Measurements from ENCODE around the gene EFNA3. TPM values are rescaled to one million over a fixed set of nuclear protein-coding genes. Genes with fewer than 3 reads are reported as not detected.

The EFNA3 gene
- total and polyA plus RNA-seq, 9 of the 15 experiments (the other 6 are each of a cell fraction or from before 2014, with no cell fraction given): 0.59 to 7.9 (median 4.7) TPM

- no peak for TF ChIP-seq TAF1 (IDR thresholded peaks at IDR 0.05; ENCODE audit: control insufficient read depth, extremely low read depth, insufficient read depth, low read length, severe bottlenecking)
These were observed 56.3 kb downstream of the EFNA3 start (continued) for GRCh38 chr1:155134880-155135414.

DNA sequence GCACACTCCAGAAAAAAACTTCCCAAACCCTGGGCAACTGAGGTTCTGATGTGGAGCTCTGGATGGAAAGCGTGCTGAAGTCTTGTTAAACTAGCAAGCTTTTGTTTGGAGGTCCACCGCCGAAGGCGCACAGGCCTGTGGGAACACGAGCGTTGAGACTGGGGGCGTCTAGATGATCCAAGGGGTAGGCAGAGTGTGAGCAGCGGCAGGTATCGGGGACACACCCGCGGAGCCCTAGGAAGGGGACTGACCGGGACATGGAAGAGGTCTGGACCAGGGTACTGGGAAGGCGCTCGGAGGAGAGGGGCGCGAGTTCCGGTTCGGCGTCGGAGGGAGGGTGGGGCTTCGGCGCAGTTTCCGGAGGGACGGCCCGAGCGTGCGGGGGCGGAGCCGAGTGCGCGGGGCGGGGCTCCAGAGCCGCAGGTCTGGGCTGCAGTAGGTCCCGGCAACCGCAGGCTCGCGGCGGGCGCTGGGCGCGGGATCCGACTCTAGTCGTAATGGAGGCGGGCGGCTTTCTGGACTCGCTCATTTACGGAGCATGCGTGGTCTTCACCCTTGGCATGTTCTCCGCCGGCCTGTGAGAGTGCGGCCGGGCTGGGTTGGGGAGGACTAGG lies 56.9 kb downstream of the EFNA3 start, which contains the start of gene SLC50A1:
TSS of gene SLC50A1 (plus strand) at position 438 of the 614 bp plus-strand sequence. CDS start at position 498, 60 bp downstream.
- 1% methylated on average over 31 of the region's 52 CpGs for WGBS (ENCODE audit: insufficient coverage, low coverage, missing lambda C conversion rate)
- in situ Hi-C loops (cut with MboI) (no loop called here), intact Hi-C loops (cut with micrococcal nuclease) (no loop called here)
- ChIA-PET CTCF (ENCODE audit: low intra/inter-chr PET ratio) (no interaction called here), POLR2A (interaction anchor here (0.5 to 2.2 kb wide), 4 partner anchors 10 to 1570 kb away, joined by 3 to 7 read pairs (median 4); partner anchors contain the start of gene CRABP2)
- Histone ChIP-seq H2AFZ (ENCODE audit: low read depth, low read length) (peak within 1 kb of the TSS; percentile 91), H3K27ac (ENCODE audit: extremely low read depth, low read depth, low read length) (peak within 1 kb of the TSS; percentile 92), H3K9ac (ENCODE audit: insufficient read depth in 1 of 2, low read depth in 2 of 2, low read length in 2 of 2) (peak within 1 kb of the TSS; percentile 91 to 96), H3K79me2 (ENCODE audit: control insufficient read depth, insufficient read depth, low read length) (peaks cover 51% of the 10 kb centered on the region), H3K9me3 (replicated peaks; ENCODE audit: control insufficient read depth, insufficient read depth, low read depth, low read length) (no peaks in the 10 kb centered on the region), H3K4me2 (ENCODE audit: insufficient read depth, low read length) (peak within 1 kb of the TSS; percentile 84), H3K4me3 (peak within 1 kb of the TSS; percentile 82), H3K36me3 (ENCODE audit: control insufficient read depth, insufficient read depth, low read length) (peaks cover 44% of the 10 kb centered on the region), H3K4me1 (replicated peaks in 1 of 2; ENCODE audit: control insufficient read depth in 2 of 2, insufficient read depth in 2 of 2, low read length in 2 of 2) (peaks cover 45 to 65% of the 10 kb centered on the region in 2 experiments), H3K9me1 (ENCODE audit: control insufficient read depth, insufficient read depth, low read length) (no peaks in the 10 kb centered on the region), H3K27me3 (ENCODE audit: control insufficient read depth in 2 of 2, insufficient read depth in 2 of 2, low read length in 2 of 2) (no peaks in the 10 kb centered on the region), H4K20me1 (replicated peaks; ENCODE audit: control insufficient read depth, insufficient read depth, low read length) (no peaks in the 10 kb centered on the region)
- FAIRE-seq: no peak
- BruUV-seq (replicated peaks): no TSS peak
- peak; percentile 86 for ATAC-seq
- peak; percentile 93 to 95 (median 94) for DNase-seq (ENCODE audit: extremely low read depth in 1 of 4, low spot score in 3 of 4)
- no peak for TF ChIP-seq JUN (IDR thresholded peaks at IDR 0.05; ENCODE audit: borderline replicate concordance, low read depth, low read length)
- no peak for TF ChIP-seq JUN (CRISPR knock-in tag; IDR thresholded peaks at IDR 0.05; ENCODE audit: borderline replicate concordance)
- no peak for TF ChIP-seq ZNF282 (CRISPR knock-in tag; IDR thresholded peaks at IDR 0.05)
- TF ChIP-seq TFAM (CRISPR knock-in tag; conservative IDR thresholded peaks at IDR 0.05): no peak
- TF ChIP-seq, protein P1, sequence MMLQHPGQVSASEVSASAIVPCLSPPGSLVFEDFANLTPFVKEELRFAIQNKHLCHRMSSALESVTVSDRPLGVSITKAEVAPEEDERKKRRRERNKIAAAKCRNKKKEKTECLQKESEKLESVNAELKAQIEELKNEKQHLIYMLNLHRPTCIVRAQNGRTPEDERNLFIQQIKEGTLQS (IDR thresholded peaks at IDR 0.05): peak; percentile 6; the same call in 1 of the 2 replicates
- TF ChIP-seq, protein P1 (CRISPR knock-in tag; conservative IDR thresholded peaks at IDR 0.05): 0 out of 2 replicates have a peak, but pooled peaks have one; percentile 16
- TF ChIP-seq ZNF408 (CRISPR knock-in tag; IDR thresholded peaks at IDR 0.05; ENCODE audit: low read depth): no peak
- no peak for TF ChIP-seq CEBPB (tag; IDR thresholded peaks at IDR 0.05)
- TF ChIP-seq ZBTB1 (CRISPR knock-in tag; IDR thresholded peaks at IDR 0.05; ENCODE audit: borderline replicate concordance, low read depth): peak; percentile 97
- TF ChIP-seq RBM25 (IDR thresholded peaks at IDR 0.05; ENCODE audit: low read depth, low read length, severe bottlenecking): no peak
- TF ChIP-seq ZNF217 (CRISPR knock-in tag; IDR thresholded peaks at IDR 0.05): no peak
- TF ChIP-seq ZFP30 (CRISPR knock-in tag; IDR thresholded peaks at IDR 0.05; ENCODE audit: borderline replicate concordance): no peak
- no peak for TF ChIP-seq CEBPZ (IDR thresholded peaks at IDR 0.05; ENCODE audit: borderline replicate concordance, low read depth, low read length)
- no peak for TF ChIP-seq GTF2B (IDR thresholded peaks at IDR 0.05; ENCODE audit: extremely low read depth, insufficient read length)
